Smooth muscle cell of the coronary artery (primary cell): ENCODE results near the gene MGST3. TPM values are rescaled to one million over a fixed set of nuclear protein-coding genes. Genes with fewer than 3 reads are reported as not detected.

ENCODE experiments used
- total RNA-seq: library from RNA; depleted of rRNA; stranded (reverse); fragments of >200 nt; gene quantifications from 2 replicates; pipeline ENCODE4 v1.2.3, GENCODE V29; 2014; ENCODE audit warnings: low replicate concordance

MGST3 gene
- 157 and 334 TPM in 2 replicates for total RNA-seq

DNA sequence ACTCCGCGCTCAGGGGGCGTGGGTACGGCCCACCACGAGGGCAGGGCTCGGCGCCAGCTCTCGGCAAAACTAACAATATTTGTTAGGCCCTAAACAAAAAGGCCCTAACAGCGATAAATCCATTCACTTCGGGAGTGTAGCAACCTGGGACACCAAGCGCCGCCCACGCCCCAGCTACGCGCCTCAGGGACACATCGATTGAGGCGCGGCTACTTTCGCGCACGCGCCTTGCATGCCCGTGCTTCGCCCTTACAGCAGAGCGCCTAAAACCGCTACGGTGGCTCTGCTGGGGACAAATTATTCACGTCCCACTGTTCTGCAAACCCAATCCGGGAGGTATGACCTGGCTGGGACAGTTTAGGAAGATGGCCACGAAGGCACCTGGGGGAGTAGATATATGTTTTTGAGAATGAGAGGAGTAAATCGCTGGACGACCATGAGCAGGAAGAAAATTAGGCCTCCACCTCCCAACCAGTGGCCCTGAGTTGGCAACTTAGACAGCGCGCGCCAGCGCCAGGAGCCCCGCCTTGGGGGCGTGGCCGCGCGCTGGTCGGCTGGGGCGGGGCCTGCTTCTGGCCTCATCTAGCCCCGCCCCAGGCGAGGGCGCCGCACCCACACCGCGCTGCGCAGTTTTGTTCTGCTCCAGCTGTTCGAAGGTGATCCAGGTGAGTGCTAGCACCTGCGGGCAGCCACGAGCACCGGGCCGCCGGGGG is at the start of gene MGST3:
Gene MGST3, plus strand, starts transcription at position 606 of the 713 bp plus-strand sequence. CDS start 18,614 bp downstream, outside the sequence.

DNA sequence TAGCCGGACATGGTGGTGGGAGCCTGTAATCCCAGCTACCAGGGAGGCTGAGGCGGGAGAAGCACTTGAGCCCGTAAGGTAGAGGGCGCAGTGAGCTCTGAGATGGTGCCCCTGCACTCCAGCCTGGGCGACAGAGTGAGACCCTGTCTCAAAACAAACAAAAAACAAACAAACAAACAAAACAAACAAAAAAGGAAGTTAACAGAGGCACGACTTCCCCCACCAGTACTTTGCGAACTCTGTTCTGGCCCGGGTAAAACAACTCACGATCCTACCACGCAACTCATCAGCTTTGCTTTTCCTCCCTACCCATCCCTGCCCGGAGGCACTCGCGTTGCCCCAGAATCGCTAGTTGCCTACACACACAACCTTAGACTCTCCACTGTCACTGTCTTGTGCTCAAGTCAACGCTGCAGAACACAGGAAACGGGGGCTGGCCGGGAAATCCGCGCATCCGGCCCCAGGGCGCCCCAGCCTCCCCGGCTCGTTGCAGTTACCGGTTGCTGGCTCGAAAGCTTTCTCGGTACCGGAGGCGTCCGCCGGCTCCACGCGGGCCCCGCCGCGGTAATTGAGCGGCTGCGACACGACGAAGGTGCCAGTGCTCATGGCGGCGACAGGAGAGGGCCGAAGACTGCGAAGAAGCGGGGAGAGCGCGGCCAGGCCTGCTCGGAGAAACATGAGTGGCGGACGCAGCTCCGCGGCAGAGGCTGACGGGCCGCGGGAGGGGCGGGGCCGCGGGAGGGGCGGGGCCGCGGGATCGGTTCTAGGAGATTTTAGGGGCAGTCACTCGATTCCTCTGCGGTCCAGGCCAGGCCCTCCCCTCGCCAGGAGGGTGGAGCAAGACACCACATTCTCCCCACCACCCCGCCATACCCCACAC is 67.1 kb downstream of the MGST3 start, which contains the start of gene ALDH9A1:
Gene ALDH9A1, minus strand, starts transcription at position 682 of the 880 bp plus-strand sequence. Its CDS starts 4 bp downstream, at position 678.

Other genes with a start within 250 kb of the MGST3 start
- gene RXRG, start 186.1 kb upstream of the MGST3 start, total RNA-seq = not detected in 2 replicates
- gene LRRC52, start 87.2 kb upstream of the MGST3 start, total RNA-seq = not detected in 2 replicates
- 68.0 and 229 TPM in 2 replicates for gene ALDH9A1, start 67.3 kb downstream of the MGST3 start, total RNA-seq
- gene TMCO1, start 137.6 kb downstream of the MGST3 start, total RNA-seq = 45.7 and 63.5 TPM in 2 replicates
- 44.0 and 80.2 TPM in 2 replicates for gene UCK2, start 196.4 kb downstream of the MGST3 start, total RNA-seq